ENCODE data around the gene ASNSD1.

The ASNSD1 gene

GRCh38 chr2:189674374-189675112 lies 13.3 kb downstream of the ASNSD1 start, which contains the start of gene ANKAR:
Gene ANKAR (plus strand): TSS chr2:189674670. CDS start chr2:189676491, 1,821 bp downstream.
- peak; percentile 60 for DNase-seq (ENCODE audit: insufficient read length, low spot score)

GRCh38 chr2:189676471-189676870 lies 15.2 kb downstream of the ASNSD1 start:
- DNase-seq (ENCODE audit: insufficient read length, low spot score) (no peak), FAIRE-seq (no peak)
- TF ChIP-seq CTCF (IDR thresholded peaks at IDR 0.05; ENCODE audit: insufficient read depth, missing control alignments) = no peak

More at GRCh38 chr2:189674374-189675112, 13.3 kb downstream of the ASNSD1 start, which contains the start of gene ANKAR:
- no peak for FAIRE-seq
- TF ChIP-seq CTCF (IDR thresholded peaks at IDR 0.05; ENCODE audit: insufficient read depth, missing control alignments) = peak; percentile 70

GRCh38 chr2:189679226-189679625 lies 18.0 kb downstream of the ASNSD1 start:
- no peak for TF ChIP-seq CTCF (IDR thresholded peaks at IDR 0.05; ENCODE audit: insufficient read depth, missing control alignments)
- DNase-seq (ENCODE audit: insufficient read length, low spot score) (no peak), FAIRE-seq (no peak)

GRCh38 chr2:189681203-189681602 lies 19.9 kb downstream of the ASNSD1 start:
- TF ChIP-seq CTCF (IDR thresholded peaks at IDR 0.05; ENCODE audit: insufficient read depth, missing control alignments) = no peak
- no peak for DNase-seq (ENCODE audit: insufficient read length, low spot score)
- FAIRE-seq = no peak

- FAIRE-seq (no peak), DNase-seq (ENCODE audit: insufficient read length, low spot score) (no peak)
- no peak for TF ChIP-seq CTCF (IDR thresholded peaks at IDR 0.05; ENCODE audit: insufficient read depth, missing control alignments)
Observed at GRCh38 chr2:189681903-189682302, 20.6 kb downstream of the ASNSD1 start.

- TF ChIP-seq CTCF (IDR thresholded peaks at IDR 0.05; ENCODE audit: insufficient read depth, missing control alignments) = no peak
- FAIRE-seq (no peak), DNase-seq (ENCODE audit: insufficient read length, low spot score) (no peak)
Observed at GRCh38 chr2:189683348-189683747, 22.1 kb downstream of the ASNSD1 start.

GRCh38 chr2:189684811-189685210 lies 23.6 kb downstream of the ASNSD1 start:
- no peak for TF ChIP-seq CTCF (IDR thresholded peaks at IDR 0.05; ENCODE audit: insufficient read depth, missing control alignments)

More at GRCh38 chr2:189684811-189685210, 23.6 kb downstream of the ASNSD1 start:
- DNase-seq (ENCODE audit: insufficient read length, low spot score) (no peak), FAIRE-seq (no peak)

Data from D721Med (cell line).